ENCODE data around the gene SESN1. TPM values are rescaled to one million over a fixed set of nuclear protein-coding genes. Genes with fewer than 3 reads are reported as not detected.

Gene SESN1
- total RNA-seq, 4 donors from 2014 or later = 73.3 to 253 (median 128) TPM

- Histone ChIP-seq H3K36me3 (no peaks in the 10 kb centered on the region), H3K27ac (peak overlapping the region in 3 of 4 donors; percentile 93 to 98 (median 96)), H3K27me3 (no peaks in the 10 kb centered on the region), H3K4me1 (peaks cover 93 to 95% of the 10 kb centered on the region in 2 donors), H3K9me3 (no peaks in the 10 kb centered on the region), H3K4me3 (no peak overlapping the region)
- DNase-seq = no peak
- TF ChIP-seq CTCF (IDR thresholded peaks at IDR 0.05 in 4 of 5, conservative IDR thresholded peaks at IDR 0.05 in 1 of 5) (no peak), POLR2A (IDR thresholded peaks at IDR 0.05) (no peak)
- intact Hi-C loops (cut with DNase I; ENCODE audit: low total_unique reads) (loop anchor here (10.0 kb wide), 1 partner anchor 291 kb away; no protein-coding TSS in a partner anchor), in situ Hi-C loops (cut with MboI; ENCODE audit: low sequenced_read_pairs in 4 of 4) (loop anchor here in 2 of 4 donors (10.0 to 25.0 kb wide), 3 partner anchors 131 to 531 kb away; no protein-coding TSS in a partner anchor)
- no peak for ATAC-seq
These were observed 18.7 kb downstream of the SESN1 start for GRCh38 chr6:109075934-109076333.

DNA sequence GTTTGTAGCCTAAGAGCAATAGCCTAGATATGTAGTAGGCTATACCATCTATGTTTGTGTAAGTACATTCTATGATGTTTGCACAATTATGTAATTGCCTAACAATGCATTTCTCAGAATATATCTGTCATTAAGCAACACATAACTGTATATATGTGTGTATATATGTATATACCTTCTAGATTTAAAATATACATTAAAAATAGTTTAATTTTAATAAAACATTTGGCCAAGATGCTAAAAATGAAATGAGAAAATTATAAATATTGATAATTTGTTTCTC lies 20.6 kb downstream of the SESN1 start:
- in situ Hi-C loops (cut with MboI; ENCODE audit: low sequenced_read_pairs in 4 of 4) (loop anchor here (5.0 to 25.0 kb wide), 4 partner anchors 129 to 532 kb away; no protein-coding TSS in a partner anchor), intact Hi-C loops (cut with DNase I; ENCODE audit: low total_unique reads) (loop anchor here (5.0 to 10.0 kb wide), 4 partner anchors 127 to 532 kb away; partner anchors contain the start of gene ARMC2)
- peaks cover 82 to 96% of the 10 kb centered on the region in 2 donors for H3K4me1 ChIP-seq
- no peak for TF ChIP-seq CTCF (IDR thresholded peaks at IDR 0.05 in 4 of 5, conservative IDR thresholded peaks at IDR 0.05 in 1 of 5)
- no peak for TF ChIP-seq POLR2A (IDR thresholded peaks at IDR 0.05)
- H3K9me3 ChIP-seq = no peaks in the 10 kb centered on the region
- H3K27ac ChIP-seq = peak overlapping the region in 3 of 4 donors; percentile 56 to 98 (median 58)
- no peak for ATAC-seq
- H3K36me3 ChIP-seq = no peaks in the 10 kb centered on the region
- no peak overlapping the region for H3K4me3 ChIP-seq
- no peak for DNase-seq
- H3K27me3 ChIP-seq = no peaks in the 10 kb centered on the region

DNA sequence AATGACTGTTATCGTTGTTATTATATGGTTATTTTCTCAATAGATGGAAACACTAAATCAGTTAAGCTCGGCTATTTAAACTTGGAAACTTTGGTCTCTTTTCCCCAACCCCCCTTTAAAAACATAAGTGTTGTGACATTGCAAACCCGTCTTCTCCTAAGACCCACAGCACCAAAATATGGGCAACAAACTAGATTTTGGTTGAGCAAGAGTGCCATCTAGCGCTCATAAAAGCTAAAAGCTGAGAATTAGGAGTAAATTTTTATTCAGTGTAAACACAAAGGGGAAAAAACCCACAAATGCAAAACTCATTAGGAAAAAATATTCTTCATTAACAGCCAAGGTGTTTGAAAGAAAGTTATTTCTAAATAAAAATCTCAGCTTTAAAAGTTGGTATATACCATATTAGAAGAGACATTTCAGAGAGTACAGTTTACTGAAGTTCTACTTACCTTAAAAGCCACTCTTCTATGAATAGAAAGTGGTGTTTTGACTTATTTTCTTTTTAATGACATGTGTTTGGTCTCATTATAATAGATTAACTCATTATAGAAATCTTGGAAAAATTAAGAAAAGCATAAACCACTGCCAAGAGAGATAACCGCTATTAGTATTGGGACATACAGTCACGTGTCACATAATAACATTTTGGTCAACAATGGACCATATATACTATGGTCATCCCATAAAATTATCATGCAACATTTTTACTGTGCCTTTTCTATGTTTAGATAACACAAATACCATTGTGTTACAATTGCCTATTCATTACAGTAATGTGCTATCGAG lies 21.1 kb downstream of the SESN1 start:
- Histone ChIP-seq H3K27me3 (no peaks in the 10 kb centered on the region), H3K36me3 (no peaks in the 10 kb centered on the region), H3K4me1 (peaks cover 82 to 94% of the 10 kb centered on the region in 2 donors), H3K9me3 (no peaks in the 10 kb centered on the region), H3K4me3 (peak overlapping the region in 1 of 4 donors; percentile 4), H3K27ac (peak overlapping the region; percentile 37 to 98 (median 57))
- in situ Hi-C loops (cut with MboI; ENCODE audit: low sequenced_read_pairs in 4 of 4) = loop anchor here (5.0 to 25.0 kb wide), 4 partner anchors 129 to 531 kb away; no protein-coding TSS in a partner anchor
- intact Hi-C loops (cut with DNase I; ENCODE audit: low total_unique reads) = loop anchor here (1.0 to 10.0 kb wide), 5 partner anchors 64 to 531 kb away; partner anchors contain the start of gene ARMC2
- ATAC-seq (peak; percentile 66 to 84), DNase-seq (peak in 1 of 2 donors; percentile 34)
- TF ChIP-seq CTCF (IDR thresholded peaks at IDR 0.05 in 4 of 5, conservative IDR thresholded peaks at IDR 0.05 in 1 of 5) (peak; percentile 61 to 73 (median 67)), POLR2A (IDR thresholded peaks at IDR 0.05) (no peak)

DNA sequence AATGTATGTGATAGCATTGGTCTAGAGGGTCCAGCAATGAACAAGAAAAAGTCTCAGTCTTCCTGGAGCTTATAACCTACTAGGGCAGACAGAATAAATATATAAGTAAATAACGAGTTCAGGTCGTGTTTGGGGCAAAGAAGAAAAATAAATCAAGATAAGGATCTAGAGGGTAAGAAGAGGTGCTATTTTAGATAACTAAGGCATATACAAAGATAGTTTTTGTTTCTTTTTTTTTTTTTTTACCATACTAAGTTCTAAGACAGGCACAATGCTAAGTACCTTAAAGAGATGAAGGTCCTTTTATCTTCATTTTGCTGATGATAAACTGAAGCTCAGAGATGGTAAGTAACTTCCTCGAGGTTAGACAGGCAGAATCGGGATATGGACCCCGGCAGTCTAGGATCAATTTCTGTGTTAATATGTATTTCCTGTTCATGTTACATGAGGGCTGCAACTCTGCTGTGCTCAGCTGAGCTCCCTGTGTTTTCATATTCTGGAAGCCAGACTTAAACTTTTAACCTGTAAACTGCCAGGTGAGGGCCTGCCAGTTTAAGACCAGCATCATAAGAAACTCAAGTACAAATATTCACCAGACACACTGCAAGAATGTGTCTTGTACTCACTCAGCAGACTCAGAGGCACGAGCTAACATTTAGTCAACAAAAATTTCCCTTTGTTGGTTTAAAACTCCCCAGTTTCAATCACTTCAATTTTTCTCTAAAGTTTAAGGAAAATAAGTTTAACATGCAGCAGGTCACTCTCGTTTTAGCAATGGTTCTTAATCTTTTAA lies 23.3 kb downstream of the SESN1 start:
- Histone ChIP-seq H3K9me3 (no peaks in the 10 kb centered on the region), H3K36me3 (no peaks in the 10 kb centered on the region), H3K4me1 (peaks cover 82 to 93% of the 10 kb centered on the region in 2 donors), H3K4me3 (no peak overlapping the region), H3K27ac (peak overlapping the region; percentile 28 to 98 (median 57)), H3K27me3 (no peaks in the 10 kb centered on the region)
- in situ Hi-C loops (cut with MboI; ENCODE audit: low sequenced_read_pairs in 4 of 4) = loop anchor here (5.0 to 25.0 kb wide), 4 partner anchors 127 to 529 kb away; no protein-coding TSS in a partner anchor
- intact Hi-C loops (cut with DNase I; ENCODE audit: low total_unique reads) = loop anchor here (5.0 to 10.0 kb wide), 4 partner anchors 124 to 529 kb away; partner anchors contain the start of gene ARMC2
- no peak for TF ChIP-seq POLR2A (IDR thresholded peaks at IDR 0.05)
- TF ChIP-seq CTCF (IDR thresholded peaks at IDR 0.05 in 4 of 5, conservative IDR thresholded peaks at IDR 0.05 in 1 of 5) = no peak
- ATAC-seq = no peak
- DNase-seq = no peak
